Common myeloid progenitor, CD34-positive (primary cell): ENCODE results near the gene PXMP4.

Experiments used
- CTCF ChIA-PET: fragments of 350-600 bp; sonication (Branson Sonifier 250); formaldehyde crosslinking; loops from one replicate; lab custom pipeline; 2021; ENCODE audit warnings: antibody characterized with exemption; lab: Charles Lee
- POLR2A ChIA-PET: fragments of 350-600 bp; sonication (Branson Sonifier 250); formaldehyde crosslinking; loops from one replicate; lab custom pipeline; 2021; ENCODE audit warnings: antibody characterized with exemption; lab: Charles Lee
- DNase-seq, 3 donors: peaks; one replicate each; pipeline versions ENCODE4 v3.0.0 to v3.0.0-alpha.2; 2013
- H3K27ac ChIP-seq, 2 experiments: 1 replicate in 1 of 2; 2 replicates in 1 of 2; pipeline ENCODE4 v1.7.0; 2013; ENCODE audit warnings: inconsistent platforms in 2 of 2, low read length in 2 of 2, mild to moderate bottlenecking in 2 of 2, low read depth in 1 of 2, moderate library complexity in 1 of 2; ENCODE audit not compliant: severe bottlenecking in 2 of 2, insufficient read depth in 1 of 2, poor library complexity in 1 of 2
- H3K27me3 ChIP-seq, 5 experiments: replicated peaks in 2 of 5; 1 replicate in 3 of 5; 2 replicates in 2 of 5; pipeline versions ENCODE4 v1.6.1 to v1.7.0; 2013; ENCODE audit warnings: low read length in 4 of 5, mild to moderate bottlenecking in 2 of 5, moderate library complexity in 2 of 5, inconsistent platforms in 1 of 5; ENCODE audit not compliant: insufficient read depth in 5 of 5, control insufficient read depth in 4 of 5
- H3K36me3 ChIP-seq, 4 experiments: 1 replicate in 2 of 4; 2 replicates in 2 of 4; pipeline versions ENCODE4 v1.6.1 to v1.7.0; 2013; ENCODE audit warnings: low read length in 3 of 4, control low read depth in 1 of 4, mild to moderate bottlenecking in 1 of 4; ENCODE audit not compliant: control insufficient read depth in 4 of 4, insufficient read depth in 4 of 4
- H3K4me1 ChIP-seq, 4 experiments: 1 replicate in 3 of 4; 2 replicates in 1 of 4; pipeline versions ENCODE4 v1.6.1 to v1.7.1; 2013; ENCODE audit warnings: low read length in 3 of 4, mild to moderate bottlenecking in 3 of 4, control low read depth in 1 of 4, inconsistent platforms in 1 of 4, moderate library complexity in 1 of 4; ENCODE audit not compliant: control insufficient read depth in 4 of 4, insufficient read depth in 4 of 4; ENCODE audit errors: control extremely low read depth in 1 of 4
- H3K4me3 ChIP-seq, 7 experiments: 1 replicate in 4 of 7; 2 replicates in 3 of 7; pipeline versions ENCODE4 v1.5.1 to v1.7.0; 2013; ENCODE audit warnings: mild to moderate bottlenecking in 7 of 7, low read length in 6 of 7, moderate library complexity in 6 of 7, inconsistent platforms in 2 of 7, low read depth in 2 of 7, control low read depth in 1 of 7; ENCODE audit not compliant: insufficient read depth in 4 of 7, control insufficient read depth in 1 of 7; ENCODE audit errors: extremely low read depth in 1 of 7
- H3K9me3 ChIP-seq, 5 experiments: 1 replicate in 4 of 5; 2 replicates in 1 of 5; pipeline versions ENCODE4 v1.6.1 to v1.7.1; 2013; ENCODE audit warnings: low read length in 4 of 5, mild to moderate bottlenecking in 2 of 5, inconsistent platforms in 1 of 5, low read depth in 1 of 5, moderate library complexity in 1 of 5; ENCODE audit not compliant: control insufficient read depth in 4 of 5, insufficient read depth in 2 of 5; ENCODE audit errors: control extremely low read depth in 1 of 5
- WGBS: methylation state at CpG from one replicate; pipeline ENCODE4 v1.1.5; 2013; ENCODE audit not compliant: insufficient coverage; 5-methylcytosine and 5-hydroxymethylcytosine counted together

PXMP4 gene

GRCh38 chr20:33732166-33732970, 12.3 kb upstream of the PXMP4 start:
- Histone ChIP-seq H3K36me3 (no peaks in the 10 kb centered on the region), H3K4me1 (peaks cover 0 to 29% (median 26%) of the 10 kb centered on the region in 4 experiments), H3K27me3 (no peaks in the 10 kb centered on the region), H3K9me3 (peaks cover 0 to 14% (median 7%) of the 10 kb centered on the region in 5 experiments), H3K4me3 (peak overlapping the region; percentile 39 to 88 (median 71)), H3K27ac (peak overlapping the region in 1 of 2 experiments; percentile 58)
- ChIA-PET CTCF (interaction anchor here (0.6 to 1.3 kb wide), 3 partner anchors 13 to 66 kb away, joined by 3 read pairs; partner anchors contain the start of genes ACTL10 and PXMP4), POLR2A (interaction anchor here (0.6 to 1.6 kb wide), 4 partner anchors 12 to 1284 kb away, joined by 4 to 7 read pairs (median 4); partner anchors contain the start of genes CHMP4B, EIF2S2 and PXMP4)
- WGBS = 1% methylated on average over 59 of the region's 68 CpGs
- DNase-seq = peak in 1 of 3 donors; percentile 94

GRCh38 chr20:33731693-33732165, 11.6 kb upstream of the PXMP4 start, which contains the start of gene ZNF341:
Gene ZNF341, plus strand, starts transcription at chr20:33731996. Its CDS starts 26 bp downstream, at chr20:33732022.
- Histone ChIP-seq H3K4me1 (peaks cover 0 to 29% (median 26%) of the 10 kb centered on the region in 4 experiments), H3K9me3 (peaks cover 0 to 11% (median 3%) of the 10 kb centered on the region in 5 experiments), H3K36me3 (no peaks in the 10 kb centered on the region), H3K27ac (peak within 1 kb of the TSS in 1 of 2 experiments; percentile 58), H3K4me3 (peak within 1 kb of the TSS; percentile 42 to 88 (median 71)), H3K27me3 (no peaks in the 10 kb centered on the region)
- WGBS = under 1% methylated on average over 44 of the region's 57 CpGs
- ChIA-PET CTCF (no interaction called here), POLR2A (interaction anchor here (1.0 to 1.6 kb wide), 3 partner anchors 12 to 381 kb away, joined by 4 read pairs; partner anchors contain the start of genes CHMP4B, EIF2S2 and PXMP4)
- DNase-seq = peak; percentile 89 to 94 (median 94)

GRCh38 chr20:33730946-33731692, 11.0 kb upstream of the PXMP4 start:
- ChIA-PET POLR2A (interaction anchor here (1.6 kb wide), 1 partner anchor 80 kb away, joined by 4 read pairs; the partner anchor contains the start of gene CHMP4B), CTCF (no interaction called here)
- no peaks in the 10 kb centered on the region for H3K36me3 ChIP-seq
- peak overlapping the region; percentile 42 to 88 (median 71) for H3K4me3 ChIP-seq
- no peaks in the 10 kb centered on the region for H3K27me3 ChIP-seq
- DNase-seq = no peak
- no peak overlapping the region for H3K27ac ChIP-seq
- WGBS = 71% methylated on average over 8 of the region's 18 CpGs
- peaks cover 0 to 5% (median 0%) of the 10 kb centered on the region in 5 experiments for H3K9me3 ChIP-seq
- H3K4me1 ChIP-seq = peaks cover 0 to 29% (median 26%) of the 10 kb centered on the region in 4 experiments

- Histone ChIP-seq H3K36me3 (no peaks in the 10 kb centered on the region), H3K9me3 (no peaks in the 10 kb centered on the region), H3K4me3 (no peak overlapping the region), H3K27ac (no peak overlapping the region), H3K27me3 (no peaks in the 10 kb centered on the region), H3K4me1 (peaks cover 0 to 28% (median 24%) of the 10 kb centered on the region in 4 experiments)
- CTCF ChIA-PET = no interaction called here
- no peak for DNase-seq
- WGBS = 97% methylated on average over 3 of the region's 4 CpGs
- POLR2A ChIA-PET = no interaction called here
Observed at GRCh38 chr20:33729101-33729500, 9.0 kb upstream of the PXMP4 start.

DNA sequence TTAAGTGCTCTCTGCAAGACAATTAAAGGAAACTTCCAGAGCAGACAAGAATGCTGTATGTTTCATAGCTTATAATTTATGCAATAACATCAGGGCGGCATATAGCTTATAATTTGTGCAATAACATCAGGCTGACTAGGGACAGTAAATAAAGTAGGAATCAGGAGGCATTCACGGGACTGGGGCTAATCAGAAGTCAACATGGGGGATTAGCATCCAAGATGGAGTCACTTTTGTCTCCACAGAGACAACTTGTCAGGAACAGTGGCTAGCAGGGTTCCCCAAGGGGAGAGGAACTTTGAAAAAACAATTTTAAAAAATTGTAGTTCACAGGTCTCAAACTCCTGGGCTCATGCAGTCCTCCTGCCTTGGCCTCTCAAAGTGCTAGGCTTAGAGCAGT, 8.4 kb upstream of the PXMP4 start:
- POLR2A ChIA-PET = no interaction called here

GRCh38 chr20:33727806-33728205, 7.7 kb upstream of the PXMP4 start:
- 100% methylated on average over 3 of the region's 3 CpGs for WGBS
- Histone ChIP-seq H3K27me3 (no peaks in the 10 kb centered on the region), H3K4me3 (no peak overlapping the region), H3K9me3 (no peaks in the 10 kb centered on the region), H3K4me1 (peaks cover 0 to 15% (median 12%) of the 10 kb centered on the region in 4 experiments), H3K27ac (no peak overlapping the region), H3K36me3 (no peaks in the 10 kb centered on the region)
- CTCF ChIA-PET = no interaction called here
- no peak for DNase-seq
- POLR2A ChIA-PET = no interaction called here

More for the DNA sequence above, 8.4 kb upstream of the PXMP4 start:
- no peak overlapping the region for H3K27ac ChIP-seq
- DNase-seq = no peak
- H3K36me3 ChIP-seq = no peaks in the 10 kb centered on the region
- no peak overlapping the region for H3K4me3 ChIP-seq
- H3K9me3 ChIP-seq = no peaks in the 10 kb centered on the region
- peaks cover 0 to 21% (median 18%) of the 10 kb centered on the region in 4 experiments for H3K4me1 ChIP-seq
- 100% methylated on average over 2 of the region's 2 CpGs for WGBS
- H3K27me3 ChIP-seq = no peaks in the 10 kb centered on the region
- CTCF ChIA-PET = no interaction called here
